SU-DHL-6 (cell line): Measurements from ENCODE around the gene KRT20.

Experiments used
- H2AFZ ChIP-seq: fragments of 200-600 bp; sonication (generic); 2 replicates; pipeline ENCODE4 v1.6.1; 2014; ENCODE audit warnings: low read depth, mild to moderate bottlenecking, moderate library complexity, mixed read lengths, antibody characterized with exemption, low read length; ENCODE audit not compliant: severe bottlenecking
- H3F3A ChIP-seq: fragments of 200-600 bp; shearing (Covaris generic); 2 replicates; pipeline ENCODE4 v1.6.0; 2016; ENCODE audit warnings: antibody characterized with exemption, mild to moderate bottlenecking; ENCODE audit not compliant: insufficient read depth
- H3K27ac ChIP-seq: fragments of 200-600 bp; sonication (generic); 2 replicates; pipeline ENCODE4 v1.5.1; 2016; ENCODE audit warnings: low read depth, mild to moderate bottlenecking, low read length, moderate library complexity, mixed read lengths
- H3K27me3 ChIP-seq: fragments of 200-600 bp; sonication (generic), shearing (Covaris generic); 2 replicates; pipeline ENCODE4 v1.6.0; 2014; ENCODE audit warnings: mild to moderate bottlenecking, low read length
- H3K36me3 ChIP-seq: fragments of 200-600 bp; sonication (generic); 2 replicates; pipeline ENCODE4 v1.6.1; 2014; ENCODE audit warnings: mild to moderate bottlenecking, low read length, mixed read lengths
- H3K4me2 ChIP-seq: fragments of 300-600, 200-600 bp; shearing (Covaris generic), sonication (generic); 2 replicates; pipeline ENCODE4 v1.6.0; 2014; ENCODE audit warnings: low read length, low read depth, mild to moderate bottlenecking; ENCODE audit not compliant: poor library complexity, severe bottlenecking
- H3K4me3 ChIP-seq: fragments of 200-600 bp; sonication (generic); 2 replicates; pipeline ENCODE4 v1.5.1; 2014; ENCODE audit warnings: antibody characterized with exemption, low read length, mild to moderate bottlenecking, mixed read lengths; ENCODE audit not compliant: insufficient read depth, poor library complexity, severe bottlenecking
- H3K79me2 ChIP-seq: fragments of 200-600 bp; sonication (generic); 2 replicates; pipeline ENCODE4 v1.6.1; 2014; ENCODE audit warnings: mild to moderate bottlenecking, low read length, moderate library complexity; ENCODE audit not compliant: insufficient read depth
- H3K9ac ChIP-seq: fragments of 200-600 bp; sonication (generic); 2 replicates; pipeline ENCODE4 v1.7.0; 2014; ENCODE audit warnings: mild to moderate bottlenecking, low read length
- H3K9me2 ChIP-seq: fragments of 200-600 bp; sonication (generic); replicated peaks from 2 replicates; pipeline ENCODE4 v1.6.1; 2014; ENCODE audit warnings: low read length; ENCODE audit not compliant: insufficient read depth
- H3K9me3 ChIP-seq: fragments of 200-600 bp; sonication (generic); 2 replicates; pipeline ENCODE4 v1.6.1; 2014; ENCODE audit warnings: low read length, mixed read lengths; ENCODE audit not compliant: insufficient read depth
- H4K20me1 ChIP-seq: fragments of 200-600 bp; sonication (generic); 2 replicates; pipeline ENCODE4 v1.6.1; 2014; ENCODE audit warnings: low read depth, mild to moderate bottlenecking, antibody characterized with exemption, low read length, moderate library complexity, mixed read lengths
- CTCF ChIP-seq: fragments of 200-600 bp; sonication (generic); IDR thresholded peaks from one replicate; pipeline ENCODE4 v1.5.1; 2017; ENCODE audit warnings: antibody characterized with exemption, mild to moderate bottlenecking, low read length, moderate library complexity; ENCODE audit not compliant: insufficient read depth, poor library complexity, severe bottlenecking
- EZH2phosphoT487 ChIP-seq: fragments of 200-600 bp; sonication (generic), shearing (Covaris generic); conservative IDR thresholded peaks from 2 replicates; pipeline ENCODE4 v1.6.1; 2018; ENCODE audit warnings: mild to moderate bottlenecking, antibody characterized with exemption, low read length, moderate library complexity, mixed read lengths

The KRT20 gene

GRCh38 chr17:40852364-40852763 is 32.7 kb downstream of the KRT20 start:
- H3K4me3 ChIP-seq, result no peak overlapping the region
- H2AFZ ChIP-seq, result no peak overlapping the region
- H4K20me1 ChIP-seq, result no peaks in the 10 kb centered on the region
- H3K9me3 ChIP-seq, result no peaks in the 10 kb centered on the region
- H3K27ac ChIP-seq, result no peak overlapping the region
- H3K9ac ChIP-seq, result no peak overlapping the region
- no peak for TF ChIP-seq CTCF
- no peak for TF ChIP-seq EZH2phosphoT487
- H3K4me2 ChIP-seq, result no peak overlapping the region
- H3F3A ChIP-seq, result no peaks in the 10 kb centered on the region
- H3K9me2 ChIP-seq, result no peaks in the 10 kb centered on the region
- no peaks in the 10 kb centered on the region for H3K36me3 ChIP-seq
- H3K79me2 ChIP-seq, result no peaks in the 10 kb centered on the region
- no peaks in the 10 kb centered on the region for H3K27me3 ChIP-seq

DNA sequence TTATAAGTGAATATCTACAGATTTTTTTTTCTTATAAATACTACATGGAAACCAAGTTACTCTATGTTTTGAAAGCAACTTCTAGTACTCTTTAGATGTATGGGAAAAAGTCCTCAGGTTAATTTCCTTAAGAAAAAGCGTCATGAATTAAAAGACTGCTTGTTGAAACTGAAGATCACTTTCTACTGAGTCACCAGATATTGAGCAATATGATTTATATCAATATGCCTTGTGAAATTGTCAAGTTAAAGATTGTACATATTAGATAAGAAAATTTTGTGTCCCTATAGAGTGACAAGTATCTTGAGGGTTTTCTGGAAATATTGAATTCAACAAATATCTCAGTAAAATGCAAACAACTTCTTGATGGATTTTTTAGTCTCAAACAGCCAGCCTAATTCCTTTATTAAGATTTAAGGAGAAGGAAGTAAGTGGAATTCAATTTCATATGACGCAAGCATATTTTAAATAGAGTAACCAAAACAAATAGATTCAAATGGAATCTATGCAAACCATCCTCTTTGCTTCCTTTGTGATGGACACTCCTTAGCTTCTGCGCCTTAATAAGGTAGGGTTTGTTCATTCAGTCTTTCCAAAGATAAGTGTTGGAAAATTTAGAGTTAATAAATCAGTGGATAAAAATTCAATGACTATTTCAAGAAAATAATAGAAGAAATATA is 34.6 kb downstream of the KRT20 start:
- H3K27ac ChIP-seq, result no peak overlapping the region
- H3K9me2 ChIP-seq, result no peaks in the 10 kb centered on the region
- H3K4me2 ChIP-seq, result no peak overlapping the region
- H3K79me2 ChIP-seq, result no peaks in the 10 kb centered on the region
- TF ChIP-seq EZH2phosphoT487, result no peak
- no peak for TF ChIP-seq CTCF
- no peaks in the 10 kb centered on the region for H4K20me1 ChIP-seq
- H3K27me3 ChIP-seq, result no peaks in the 10 kb centered on the region
- H3K36me3 ChIP-seq, result no peaks in the 10 kb centered on the region
- no peaks in the 10 kb centered on the region for H3K9me3 ChIP-seq
- no peaks in the 10 kb centered on the region for H3F3A ChIP-seq
- H3K4me3 ChIP-seq, result no peak overlapping the region
- no peak overlapping the region for H2AFZ ChIP-seq
- no peak overlapping the region for H3K9ac ChIP-seq

GRCh38 chr17:40849723-40850122 is 35.3 kb downstream of the KRT20 start:
- H3K36me3 ChIP-seq, result no peaks in the 10 kb centered on the region
- no peaks in the 10 kb centered on the region for H3F3A ChIP-seq
- H3K4me3 ChIP-seq, result no peak overlapping the region

More at GRCh38 chr17:40849723-40850122, 35.3 kb downstream of the KRT20 start:
- no peaks in the 10 kb centered on the region for H3K9me2 ChIP-seq
- no peaks in the 10 kb centered on the region for H3K79me2 ChIP-seq
- H2AFZ ChIP-seq, result no peak overlapping the region
- H3K9me3 ChIP-seq, result no peaks in the 10 kb centered on the region
- TF ChIP-seq CTCF (no peak), EZH2phosphoT487 (no peak)
- no peak overlapping the region for H3K9ac ChIP-seq
- H3K27me3 ChIP-seq, result no peaks in the 10 kb centered on the region
- H3K4me2 ChIP-seq, result no peak overlapping the region
- H4K20me1 ChIP-seq, result no peaks in the 10 kb centered on the region
- no peak overlapping the region for H3K27ac ChIP-seq
